KMS-11 (cell line): Measurements from ENCODE around the gene DAO.

Source experiments
- H2AFZ ChIP-seq: fragments of 200-600 bp; sonication (generic); 2 replicates; pipeline ENCODE4 v1.6.1; 2016; ENCODE audit warnings: antibody characterized with exemption, mixed run types, low read depth
- H3K27ac ChIP-seq: fragments of 200-600 bp; sonication (generic); 2 replicates; pipeline ENCODE4 v1.6.1; 2016; ENCODE audit warnings: mild to moderate bottlenecking, mixed run types
- H3K27me3 ChIP-seq: fragments of 200-600 bp; sonication (generic); 2 replicates; pipeline ENCODE4 v1.6.1; 2017; ENCODE audit warnings: mild to moderate bottlenecking, low read depth, mixed run types, moderate library complexity; ENCODE audit not compliant: insufficient read depth
- H3K36me3 ChIP-seq: fragments of 200-600 bp; sonication (generic); 2 replicates; pipeline ENCODE4 v1.6.1; 2017; ENCODE audit warnings: mild to moderate bottlenecking, mixed run types; ENCODE audit not compliant: insufficient read depth
- H3K4me1 ChIP-seq: fragments of 200-600 bp; sonication (generic); 2 replicates; pipeline ENCODE4 v1.6.1; 2016; ENCODE audit warnings: mild to moderate bottlenecking, low read depth, mixed run types; ENCODE audit not compliant: poor library complexity, severe bottlenecking
- H3K4me2 ChIP-seq: fragments of 200-600 bp; sonication (generic); 2 replicates; pipeline ENCODE4 v1.7.0; 2016; ENCODE audit warnings: mild to moderate bottlenecking, mixed run types
- H3K4me3 ChIP-seq: fragments of 200-600 bp; sonication (generic); IDR thresholded peaks from 2 replicates; pipeline ENCODE4 v1.6.1; 2017; ENCODE audit warnings: low read depth, low read length, mixed read lengths; ENCODE audit not compliant: insufficient read depth
- H3K79me2 ChIP-seq: fragments of 200-600 bp; sonication (generic); 2 replicates; pipeline ENCODE4 v1.6.1; 2016; ENCODE audit warnings: low read depth, mixed run types; ENCODE audit not compliant: insufficient read depth
- H3K9ac ChIP-seq: fragments of 200-600 bp; sonication (generic); 2 replicates; pipeline ENCODE4 v1.6.1; 2016; ENCODE audit warnings: mild to moderate bottlenecking, mixed run types
- H4K20me1 ChIP-seq: fragments of 200-600 bp; sonication (generic); 2 replicates; pipeline ENCODE4 v1.6.1; 2016; ENCODE audit warnings: mild to moderate bottlenecking, mixed run types; ENCODE audit not compliant: insufficient read depth
- CTCF ChIP-seq: fragments of 200-600 bp; sonication (generic); conservative IDR thresholded peaks from 2 replicates; pipeline ENCODE4 v1.6.1; 2017; ENCODE audit warnings: low read depth, mild to moderate bottlenecking, antibody characterized with exemption, low read length, moderate library complexity, mixed read lengths

DAO gene

GRCh38 chr12:108879615-108880254 lies at the start of gene DAO:
DAO (plus strand) TSS chr12:108880092; CDS start chr12:108885007, 4,915 bp downstream.
- no peak for TF ChIP-seq CTCF

GRCh38 chr12:108831309-108831991 lies 48.4 kb upstream of the DAO start:
- Histone ChIP-seq H3K27ac (no peak overlapping the region; the same call in 1 of the 2 replicates), H3K9ac (no peak overlapping the region), H4K20me1 (no peaks in the 10 kb centered on the region), H3K4me3 (no peak overlapping the region), H3K36me3 (no peaks in the 10 kb centered on the region), H3K4me2 (no peak overlapping the region), H3K27me3 (no peaks in the 10 kb centered on the region), H3K4me1 (peaks cover 22% of the 10 kb centered on the region), H3K79me2 (no peaks in the 10 kb centered on the region), H2AFZ (no peak overlapping the region)
- TF ChIP-seq CTCF, result no peak

More at GRCh38 chr12:108879615-108880254, at the start of gene DAO:
- Histone ChIP-seq H3K9ac (no peak within 1 kb of the TSS), H2AFZ (no peak within 1 kb of the TSS), H3K4me1 (no peaks in the 10 kb centered on the region), H3K4me3 (no peak within 1 kb of the TSS), H3K79me2 (no peaks in the 10 kb centered on the region), H3K4me2 (no peak within 1 kb of the TSS), H3K27ac (no peak within 1 kb of the TSS), H3K27me3 (no peaks in the 10 kb centered on the region), H4K20me1 (no peaks in the 10 kb centered on the region), H3K36me3 (no peaks in the 10 kb centered on the region)

- H3K9ac ChIP-seq, result no peak overlapping the region
- no peaks in the 10 kb centered on the region for H3K27me3 ChIP-seq
- H3K4me1 ChIP-seq, result peaks cover 22% of the 10 kb centered on the region
- H3K4me3 ChIP-seq, result no peak overlapping the region
- TF ChIP-seq CTCF, result no peak
- H3K4me2 ChIP-seq, result no peak overlapping the region
- no peaks in the 10 kb centered on the region for H3K36me3 ChIP-seq
- H2AFZ ChIP-seq, result no peak overlapping the region
- H3K27ac ChIP-seq, result no peak overlapping the region
- H3K79me2 ChIP-seq, result no peaks in the 10 kb centered on the region
- H4K20me1 ChIP-seq, result no peaks in the 10 kb centered on the region
Measured at GRCh38 chr12:108832208-108832607, 47.7 kb upstream of the DAO start.

GRCh38 chr12:108832730-108833354 lies 47.0 kb upstream of the DAO start:
- no peaks in the 10 kb centered on the region for H3K79me2 ChIP-seq
- H3K4me2 ChIP-seq, result no peak overlapping the region

More at GRCh38 chr12:108832730-108833354, 47.0 kb upstream of the DAO start:
- Histone ChIP-seq H4K20me1 (no peaks in the 10 kb centered on the region), H3K4me1 (peaks cover 22% of the 10 kb centered on the region), H2AFZ (no peak overlapping the region), H3K4me3 (no peak overlapping the region), H3K27me3 (no peaks in the 10 kb centered on the region), H3K27ac (no peak overlapping the region), H3K9ac (no peak overlapping the region), H3K36me3 (no peaks in the 10 kb centered on the region)
- no peak for TF ChIP-seq CTCF
